Measurements from ENCODE around the gene FRZB. TPM values are rescaled to one million over a fixed set of nuclear protein-coding genes. Genes with fewer than 3 reads are reported as not detected.

Gene FRZB
- total and polyA plus RNA-seq, 2 of the 13 experiments (the other 11 are each of a cell fraction or from before 2014, with no cell fraction given) = 0.04 to 1.2 TPM

GRCh38 chr2:182913064-182913463 lies 46.6 kb upstream of the FRZB start:
- peaks cover 0 to 16% of the 10 kb centered on the region in 2 experiments; a peak in 2 of 5 replicates for H3K36me3 ChIP-seq (replicated peaks in 1 of 2; ENCODE audit: control insufficient read depth in 1 of 2, insufficient read depth in 2 of 2, low read length in 2 of 2)
- no peak overlapping the region for H3K27ac ChIP-seq (ENCODE audit: extremely low read length, insufficient read depth, low read length)
- POLR2A ChIA-PET = no interaction called here
- no peak overlapping the region for H3K4me3 ChIP-seq (replicated peaks in 1 of 3; ENCODE audit: insufficient read depth in 1 of 3, low read depth in 2 of 3, low read length in 3 of 3)
- H3K4me2 ChIP-seq (ENCODE audit: low read depth, low read length) = no peak overlapping the region
- ATAC-seq = no peak
- in situ Hi-C loops (cut with HindIII; ENCODE audit: extremely low pct_ligation_motif_present, low pct_unique_long_range_greater_than_20kb) (no loop called here), intact Hi-C loops (cut with micrococcal nuclease; ENCODE audit: unreplicated experiment) (loop anchor here (5.0 kb wide), 1 partner anchor 46 kb away; the partner anchor contains the start of gene FRZB)
- no peak for FAIRE-seq
- CTCF ChIA-PET (ENCODE audit: low intra/inter-chr PET ratio, low total read pairs) = no interaction called here
- no peak overlapping the region for H2AFZ ChIP-seq (ENCODE audit: low read length)
- no peak overlapping the region for H3K9ac ChIP-seq (ENCODE audit: insufficient read depth, low read depth, low read length)
- WGBS (ENCODE audit: low lambda C conversion rate) = 100% methylated on average over 1 of the region's 1 CpG
- no peak for DNase-seq (ENCODE audit: low spot score)
- H3K4me1 ChIP-seq (ENCODE audit: insufficient read depth, low read length) = peaks cover 15% of the 10 kb centered on the region
- H3K79me2 ChIP-seq (ENCODE audit: insufficient read depth, low read length) = no peaks in the 10 kb centered on the region
- no peaks in the 10 kb centered on the region for H3K27me3 ChIP-seq (ENCODE audit: control insufficient read depth in 1 of 2, insufficient read depth in 2 of 2, low read length in 2 of 2)
- BruUV-seq (replicated peaks) = no TSS peak
- H4K20me1 ChIP-seq (ENCODE audit: insufficient read depth, low read length) = no peaks in the 10 kb centered on the region
- no peaks in the 10 kb centered on the region for H3K9me3 ChIP-seq (ENCODE audit: low read length)
- no peak for TF ChIP-seq ZNF792 (CRISPR knock-in tag; IDR thresholded peaks at IDR 0.05)
- no peak for TF ChIP-seq PCBP1 (IDR thresholded peaks at IDR 0.05; ENCODE audit: borderline replicate concordance, low read depth, low read length)
- no peak for TF ChIP-seq HNF1A (IDR thresholded peaks at IDR 0.05; ENCODE audit: low read depth)
- TF ChIP-seq HNF1A (CRISPR knock-in tag; IDR thresholded peaks at IDR 0.05; ENCODE audit: borderline replicate concordance) = no peak
- no peak for TF ChIP-seq ZNF589 (CRISPR knock-in tag; conservative IDR thresholded peaks at IDR 0.05)
- no peak for TF ChIP-seq ZBTB2 (CRISPR knock-in tag; IDR thresholded peaks at IDR 0.05; ENCODE audit: low read depth)
- no peak for TF ChIP-seq ZNF496 (CRISPR knock-in tag; IDR thresholded peaks at IDR 0.05; ENCODE audit: insufficient replicate concordance)
- no peak for TF ChIP-seq ZNF768 (CRISPR knock-in tag; IDR thresholded peaks at IDR 0.05)
- TF ChIP-seq ZNF607 (CRISPR knock-in tag; IDR thresholded peaks at IDR 0.05; ENCODE audit: borderline replicate concordance) = no peak
- TF ChIP-seq ZNF574 (CRISPR knock-in tag; IDR thresholded peaks at IDR 0.05) = no peak
- TF ChIP-seq HOXA3 (CRISPR knock-in tag; IDR thresholded peaks at IDR 0.05) = no peak
- no peak for TF ChIP-seq HIVEP1 (CRISPR knock-in tag; IDR thresholded peaks at IDR 0.05)
- no peak for TF ChIP-seq ZKSCAN8 (CRISPR knock-in tag; IDR thresholded peaks at IDR 0.05; ENCODE audit: borderline replicate concordance)
- TF ChIP-seq ZNF234 (CRISPR knock-in tag; conservative IDR thresholded peaks at IDR 0.05) = no peak
- TF ChIP-seq ZNF253 (CRISPR knock-in tag; IDR thresholded peaks at IDR 0.05; ENCODE audit: borderline replicate concordance) = no peak
- no peak for TF ChIP-seq DRAP1 (CRISPR knock-in tag; IDR thresholded peaks at IDR 0.05)
- TF ChIP-seq ZNF143 (CRISPR knock-in tag; IDR thresholded peaks at IDR 0.05) = no peak
- no peak for TF ChIP-seq ZNF773 (CRISPR knock-in tag; IDR thresholded peaks at IDR 0.05; ENCODE audit: borderline replicate concordance)

All from HepG2 (cell line).